OCI-LY3 (cell line): ENCODE results near the gene MET.
"Not testable (repeated sequence)": the region's sequence is repeated elsewhere in the genome, so short reads cannot be mapped to it uniquely, and the experiment has no call there.

Experiments used
- H2AFZ ChIP-seq: fragments of 200-600, 300-600 bp; shearing (Covaris generic); 2 replicates; pipeline ENCODE4 v1.6.0; 2014; ENCODE audit warnings: antibody characterized with exemption, low read depth, low read length
- H3K27ac ChIP-seq: fragments of 200-600, 300-600 bp; sonication (generic); 2 replicates; pipeline ENCODE4 v1.5.1; 2014; ENCODE audit warnings: mild to moderate bottlenecking, low read length, moderate library complexity, mixed read lengths
- H3K27me3 ChIP-seq: fragments of 200-600, 300-600 bp; sonication (generic); 2 replicates; pipeline ENCODE4 v1.6.1; 2014; ENCODE audit warnings: low read depth, low read length, mixed read lengths
- H3K36me3 ChIP-seq: fragments of 200-600, 300-600 bp; sonication (generic); replicated peaks from 2 replicates; pipeline ENCODE3; 2014; ENCODE audit warnings: low read depth, low read length, mixed read lengths
- H3K4me1 ChIP-seq: fragments of 300-600, 200-600 bp; sonication (generic); 2 replicates; pipeline ENCODE4 v1.6.1; 2014; ENCODE audit warnings: low read length, mixed read lengths
- H3K4me2 ChIP-seq: fragments of 200-600, 300-600 bp; sonication (generic); 2 replicates; pipeline ENCODE4 v1.6.1; 2014; ENCODE audit warnings: low read length, mixed read lengths
- H3K4me3 ChIP-seq: fragments of 300-600, 200-600 bp; sonication (generic); 2 replicates; pipeline ENCODE4 v1.5.1; 2014; ENCODE audit warnings: antibody characterized with exemption, mild to moderate bottlenecking, low read length, moderate library complexity
- H3K79me2 ChIP-seq: fragments of 300-600, 200-600 bp; shearing (Covaris generic); 2 replicates; pipeline ENCODE4 v1.6.1; 2014; ENCODE audit warnings: mild to moderate bottlenecking, low read length, mixed read lengths
- H3K9ac ChIP-seq: fragments of 300-600, 200-600 bp; shearing (Covaris generic); 2 replicates; pipeline ENCODE4 v1.6.0; 2014; ENCODE audit warnings: mild to moderate bottlenecking, low read length, moderate library complexity
- H3K9me3 ChIP-seq: fragments of 200-600, 300-600 bp; shearing (Covaris generic); 2 replicates; pipeline ENCODE4 v1.6.1; 2014; ENCODE audit warnings: low read length, mixed read lengths; ENCODE audit not compliant: insufficient read depth
- H4K20me1 ChIP-seq: fragments of 200-600, 300-600 bp; sonication (generic); 2 replicates; pipeline ENCODE4 v1.6.1; 2016; ENCODE audit warnings: low read length, mixed read lengths; ENCODE audit not compliant: insufficient read depth
- CTCF ChIP-seq: fragments of 200-600, 300-600 bp; sonication (generic); IDR thresholded peaks from 2 replicates; pipeline ENCODE4 v1.5.1; 2014; ENCODE audit warnings: antibody characterized with exemption, low read length, low read depth
- EZH2phosphoT487 ChIP-seq: fragments of 200-600 bp; shearing (Covaris generic); IDR thresholded peaks from 2 replicates; pipeline ENCODE4 v1.6.1; 2018; ENCODE audit warnings: antibody characterized with exemption, mixed run types, low read depth

MET gene

GRCh38 chr7:116753130-116753529, 81.1 kb downstream of the MET start:
- no peak for TF ChIP-seq EZH2phosphoT487
- TF ChIP-seq CTCF = no peak
- no peak overlapping the region for H3K9ac ChIP-seq
- H4K20me1 ChIP-seq = no peaks in the 10 kb centered on the region
- no peaks in the 10 kb centered on the region for H3K9me3 ChIP-seq
- no peaks in the 10 kb centered on the region for H3K79me2 ChIP-seq
- H3K4me2 ChIP-seq = no peak overlapping the region
- H3K4me3 ChIP-seq = no peak overlapping the region
- no peak overlapping the region for H3K27ac ChIP-seq
- H3K36me3 ChIP-seq = peaks cover 3% of the 10 kb centered on the region
- no peaks in the 10 kb centered on the region for H3K4me1 ChIP-seq
- H2AFZ ChIP-seq = no peak overlapping the region
- no peaks in the 10 kb centered on the region for H3K27me3 ChIP-seq

GRCh38 chr7:116754186-116754585, 82.2 kb downstream of the MET start:
- H3K4me3 ChIP-seq = no peak overlapping the region
- no peak overlapping the region for H3K27ac ChIP-seq
- TF ChIP-seq CTCF (no peak), EZH2phosphoT487 (no peak)
- no peak overlapping the region for H3K9ac ChIP-seq
- no peaks in the 10 kb centered on the region for H3K4me1 ChIP-seq
- H2AFZ ChIP-seq = no peak overlapping the region
- H3K36me3 ChIP-seq = peaks cover 8% of the 10 kb centered on the region
- H3K9me3 ChIP-seq = no peaks in the 10 kb centered on the region
- H3K27me3 ChIP-seq = no peaks in the 10 kb centered on the region
- no peak overlapping the region for H3K4me2 ChIP-seq
- no peaks in the 10 kb centered on the region for H4K20me1 ChIP-seq
- H3K79me2 ChIP-seq = no peaks in the 10 kb centered on the region

- Histone ChIP-seq H3K4me1 (no peaks in the 10 kb centered on the region), H3K79me2 (no peaks in the 10 kb centered on the region), H2AFZ (no peak overlapping the region), H3K9me3 (no peaks in the 10 kb centered on the region), H3K27me3 (no peaks in the 10 kb centered on the region), H4K20me1 (no peaks in the 10 kb centered on the region), H3K27ac (no peak overlapping the region), H3K4me3 (no peak overlapping the region), H3K4me2 (no peak overlapping the region), H3K9ac (no peak overlapping the region), H3K36me3 (peaks cover 21% of the 10 kb centered on the region)
- TF ChIP-seq EZH2phosphoT487 (no peak), CTCF (no peak)
These were observed 85.3 kb downstream of the MET start for GRCh38 chr7:116757283-116757682.

- H3K27ac ChIP-seq, H3K4me3 ChIP-seq, H4K20me1 ChIP-seq, H2AFZ ChIP-seq, H3K9me3 ChIP-seq, H3K4me2 ChIP-seq, H3K9ac ChIP-seq, H3K27me3 ChIP-seq, H3K4me1 ChIP-seq, H3K79me2 ChIP-seq: not testable (repeated sequence)
- H3K36me3 ChIP-seq = peaks cover 30% of the 10 kb centered on the region
These were observed 87.6 kb downstream of the MET start for GRCh38 chr7:116759642-116760041.

- H3K36me3 ChIP-seq = peaks cover 33% of the 10 kb centered on the region
- no peaks in the 10 kb centered on the region for H3K9me3 ChIP-seq
- H4K20me1 ChIP-seq = no peaks in the 10 kb centered on the region
- TF ChIP-seq CTCF (no peak), EZH2phosphoT487 (no peak)
- no peak overlapping the region for H3K27ac ChIP-seq
- no peaks in the 10 kb centered on the region for H3K79me2 ChIP-seq
- no peak overlapping the region for H2AFZ ChIP-seq
- no peaks in the 10 kb centered on the region for H3K27me3 ChIP-seq
- no peaks in the 10 kb centered on the region for H3K4me1 ChIP-seq
- no peak overlapping the region for H3K4me2 ChIP-seq
- no peak overlapping the region for H3K4me3 ChIP-seq
- H3K9ac ChIP-seq = no peak overlapping the region
These were observed 91.0 kb downstream of the MET start for GRCh38 chr7:116762971-116763370.
